HG02798 (cell line): ENCODE data around the gene ZBTB44.
A peak's percentile ranks its signal among the peaks of the same experiment; 100 is the strongest.

Experiments
- ATAC-seq: cut with Tn5 transposase; IDR thresholded peaks from one replicate; pipeline ENCODE4 v1.9.1; 2021; ENCODE audit warnings: mild to moderate bottlenecking; ENCODE audit not compliant: unreplicated experiment, poor library complexity

The ZBTB44 gene

DNA sequence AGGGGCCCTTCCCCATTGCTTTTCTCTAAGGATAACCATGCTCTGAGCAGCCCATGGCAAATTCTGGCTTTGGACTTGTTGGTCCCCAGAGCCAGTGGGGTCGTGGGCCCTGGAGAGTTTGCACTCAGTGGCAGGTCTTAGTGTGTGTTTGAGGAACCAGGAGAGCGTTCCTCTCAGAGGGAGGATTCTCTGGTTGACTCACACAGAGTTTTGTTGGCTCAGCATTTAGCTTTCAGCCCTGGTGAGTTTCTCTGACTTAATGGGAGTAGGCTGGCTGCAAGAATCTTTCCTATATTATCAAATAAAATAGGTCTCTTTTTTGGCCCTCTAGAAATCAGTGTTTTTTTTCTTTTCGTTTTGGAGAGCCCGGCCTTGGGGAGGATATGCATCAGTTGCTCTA lies 134.2 kb downstream of the ZBTB44 start:
- peak; percentile 39 for ATAC-seq

DNA sequence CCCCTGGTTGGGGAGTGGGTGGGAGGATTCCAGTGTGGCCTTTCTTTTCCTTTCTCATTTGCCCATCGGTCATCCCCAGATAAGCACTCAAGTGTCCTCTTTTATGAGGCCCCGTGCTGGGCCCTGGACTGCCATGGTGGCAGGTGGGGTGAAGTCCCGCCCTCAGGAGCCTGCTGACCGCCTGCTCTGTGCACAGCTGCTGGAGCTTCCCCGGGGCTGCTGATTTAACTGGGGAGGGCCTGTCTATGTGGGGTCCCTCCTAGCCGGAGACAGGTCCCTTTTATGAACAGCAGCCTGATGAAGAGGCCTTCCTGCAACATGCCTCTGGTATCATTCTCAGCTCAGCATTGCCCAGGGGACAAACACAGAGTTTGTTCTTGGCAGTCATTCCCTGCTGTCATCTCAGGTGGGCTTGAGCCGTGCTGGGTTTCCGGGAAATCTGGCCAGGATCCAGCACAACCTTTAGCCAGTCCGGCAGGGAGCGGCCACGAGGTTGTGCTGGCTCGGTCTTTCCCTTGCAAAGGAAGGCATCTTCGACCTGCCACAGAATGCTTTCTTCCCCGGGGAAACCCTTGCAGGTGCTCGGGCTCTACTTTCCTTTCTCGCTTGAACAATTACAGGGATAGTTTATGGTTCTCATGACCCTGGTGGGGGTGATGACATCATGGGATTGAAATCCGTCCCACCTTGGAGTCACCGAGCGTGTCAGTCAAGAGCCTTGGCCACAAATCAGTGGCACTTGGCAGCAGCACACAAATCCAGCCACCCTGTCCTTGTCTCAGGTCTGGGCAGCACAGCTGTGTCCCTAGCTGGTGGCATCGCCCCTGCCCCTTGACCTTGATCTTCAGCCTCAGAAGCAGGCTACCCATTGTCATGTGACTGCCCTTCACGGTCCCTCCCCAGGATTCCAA lies 135.1 kb downstream of the ZBTB44 start:
- ATAC-seq, result no peak

DNA sequence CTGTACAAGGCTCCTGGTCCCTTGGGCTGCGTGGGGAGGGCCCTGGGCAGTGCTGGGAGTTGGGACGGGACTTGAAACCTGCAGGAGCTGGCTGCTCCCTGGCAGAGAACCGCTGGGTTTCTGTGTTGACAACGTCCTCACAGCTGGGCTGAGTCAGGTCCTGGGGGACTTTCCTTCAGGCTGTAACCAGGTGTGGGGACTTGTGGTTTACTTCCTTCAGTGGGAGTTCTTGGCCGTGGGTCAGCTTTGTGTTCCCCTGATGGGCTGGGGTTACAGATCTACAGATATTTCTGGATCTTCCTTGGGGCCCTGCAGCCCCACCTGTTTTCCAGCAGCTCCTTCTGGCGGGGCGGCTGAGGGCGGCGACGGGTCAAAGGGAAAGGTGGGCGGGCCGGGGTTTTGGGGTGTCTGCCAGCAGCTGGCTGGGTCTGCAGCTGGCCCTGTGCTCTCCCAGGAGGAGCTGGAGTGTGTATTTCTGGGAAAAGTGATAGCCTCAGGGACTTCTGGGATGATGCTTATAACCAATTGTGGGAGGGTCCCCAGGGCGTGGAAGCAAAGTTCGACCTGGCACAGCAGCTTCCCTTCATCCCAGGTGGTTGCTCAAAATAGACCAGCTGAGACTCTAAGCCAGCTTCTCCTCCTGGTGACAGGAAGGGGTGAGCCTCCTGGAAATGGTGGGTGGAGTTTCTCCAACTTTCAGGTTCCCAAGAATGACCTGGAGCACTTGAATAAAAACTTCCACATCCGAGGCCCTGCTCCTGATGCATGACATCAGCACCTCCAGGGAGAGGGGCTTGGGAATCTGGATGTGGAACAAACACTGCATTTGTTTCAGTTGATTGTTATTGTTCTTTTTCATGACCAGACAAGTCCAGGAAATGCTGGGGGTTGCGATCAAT lies 136.0 kb downstream of the ZBTB44 start:
- ATAC-seq, result no peak

GRCh38 chr11:130177782-130178181 lies 136.9 kb downstream of the ZBTB44 start:
- ATAC-seq, result no peak
